NT2/D1 (cell line): ENCODE measurements around the gene CCSER2.

ENCODE experiments used
- DNase-seq: peaks from one replicate; pipeline ENCODE4 v3.0.0-alpha.2; 2011; ENCODE audit warnings: low read depth, low spot score
- H3K27me3 ChIP-seq: 2 replicates; pipeline ENCODE4 v1.6.0; 2011; ENCODE audit warnings: mild to moderate bottlenecking; ENCODE audit not compliant: insufficient read length, insufficient read depth
- H3K36me3 ChIP-seq: 2 replicates; pipeline ENCODE4 v1.6.1; 2011; ENCODE audit warnings: mild to moderate bottlenecking, low read length, mixed read lengths; ENCODE audit not compliant: insufficient read depth, insufficient read length
- H3K4me1 ChIP-seq: 2 replicates; pipeline ENCODE4 v1.5.1; 2011; ENCODE audit not compliant: insufficient read depth, insufficient read length
- H3K4me3 ChIP-seq: 2 replicates; pipeline ENCODE4 v1.5.1; 2011; ENCODE audit warnings: low read depth; ENCODE audit not compliant: insufficient read length
- H3K9ac ChIP-seq: 2 replicates; pipeline ENCODE4 v1.6.0; 2011; ENCODE audit warnings: low read depth; ENCODE audit not compliant: insufficient read length
- H3K9me3 ChIP-seq: 2 replicates; pipeline ENCODE4 v1.5.1; 2011; ENCODE audit warnings: mild to moderate bottlenecking, low read length; ENCODE audit not compliant: insufficient read depth
- SUZ12 ChIP-seq: IDR thresholded peaks from 2 replicates; pipeline ENCODE4 v1.6.1; 2011; ENCODE audit not compliant: insufficient read length, insufficient read depth; ENCODE audit errors: extremely low read depth
- YY1 ChIP-seq: IDR thresholded peaks from 2 replicates; pipeline ENCODE4 v1.6.1; 2011; ENCODE audit not compliant: insufficient read length, insufficient read depth
- ZNF274 ChIP-seq: IDR thresholded peaks from 2 replicates; pipeline ENCODE4 v1.6.1; 2011; ENCODE audit warnings: mild to moderate bottlenecking, low read depth, low read length

CCSER2 gene

DNA sequence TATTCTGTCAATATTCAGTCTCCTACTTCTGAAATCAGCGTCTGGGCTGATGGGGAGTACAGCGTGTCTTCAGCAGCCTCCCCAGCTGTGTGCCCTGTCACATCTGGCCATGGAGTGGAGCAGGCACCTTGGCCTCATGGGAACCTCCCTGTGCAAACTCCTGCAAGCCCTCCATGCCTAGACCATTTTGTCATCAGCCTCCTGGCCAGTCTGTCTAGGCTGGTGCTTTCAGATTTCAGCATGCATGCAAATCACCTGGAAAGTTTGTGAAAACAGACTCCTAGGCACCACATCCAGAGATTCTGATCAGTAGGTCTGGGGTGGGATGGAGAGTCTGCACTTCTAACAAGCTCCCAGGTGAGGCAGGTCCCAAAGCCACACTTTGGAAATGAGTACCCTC, 26.2 kb upstream of the CCSER2 start:
- TF ChIP-seq ZNF274 (no peak), YY1 (no peak), SUZ12 (no peak)
- peaks cover 3% of the 10 kb centered on the region for H3K4me1 ChIP-seq
- no peak overlapping the region for H3K9ac ChIP-seq
- H3K9me3 ChIP-seq = no peaks in the 10 kb centered on the region
- DNase-seq = no peak
- no peak overlapping the region for H3K4me3 ChIP-seq
- H3K36me3 ChIP-seq = no peaks in the 10 kb centered on the region
- H3K27me3 ChIP-seq = no peaks in the 10 kb centered on the region

DNA sequence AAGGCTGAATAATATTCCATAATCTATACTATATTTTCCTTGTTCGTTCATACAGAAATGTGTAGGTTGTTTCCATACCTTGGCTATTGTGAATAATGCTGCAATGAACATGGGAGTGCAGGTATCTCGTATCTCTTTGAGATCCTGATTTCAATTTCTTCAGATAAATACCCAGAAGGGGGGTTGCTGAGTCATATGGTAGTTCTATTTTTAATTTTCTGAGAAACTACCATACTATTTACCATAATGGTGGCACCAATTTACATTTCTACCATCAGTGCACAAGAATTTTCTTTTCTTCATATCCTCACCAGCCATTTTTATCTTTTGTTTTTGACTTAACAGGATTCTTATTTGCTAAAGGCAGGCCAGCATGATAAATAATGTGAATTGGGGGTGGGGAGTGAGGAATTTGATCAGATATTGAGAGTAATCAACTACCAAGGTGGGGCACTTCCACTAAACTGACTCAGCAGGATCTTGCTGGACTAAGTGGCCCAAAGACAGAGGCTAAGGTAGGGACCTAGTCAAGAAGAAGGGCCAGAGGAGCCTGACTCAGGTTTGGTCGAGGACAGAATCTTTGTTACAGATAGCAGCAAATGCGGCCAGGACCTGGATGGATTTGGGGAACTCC, 21.5 kb upstream of the CCSER2 start:
- Histone ChIP-seq H3K4me1 (peaks cover 8% of the 10 kb centered on the region), H3K9ac (no peak overlapping the region)

DNA sequence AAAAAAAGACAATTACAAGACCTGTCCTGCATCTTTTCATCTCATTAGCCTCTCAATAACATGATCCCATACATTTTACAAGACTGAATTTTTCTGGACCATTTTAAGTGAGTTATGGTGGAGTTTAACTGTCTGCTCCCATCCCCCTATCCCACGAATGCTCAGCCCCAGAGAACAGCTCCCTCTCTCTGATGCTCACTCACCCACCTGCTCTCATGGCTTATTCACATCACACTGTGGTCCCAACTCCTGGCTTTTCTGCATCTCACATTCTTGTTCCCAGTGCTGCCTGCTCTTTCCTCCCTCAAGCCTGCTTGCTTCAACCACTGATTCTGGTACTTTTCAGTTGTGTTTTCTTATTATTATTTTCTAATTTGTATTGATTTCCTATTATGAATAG, 20.4 kb upstream of the CCSER2 start:
- Histone ChIP-seq H3K4me1 (peaks cover 5% of the 10 kb centered on the region), H3K9me3 (peaks cover 9% of the 10 kb centered on the region; the same call in 1 of the 2 replicates), H3K27me3 (no peaks in the 10 kb centered on the region), H3K9ac (no peak overlapping the region), H3K36me3 (no peaks in the 10 kb centered on the region), H3K4me3 (no peak overlapping the region)
- no peak for TF ChIP-seq YY1
- DNase-seq = no peak

More for the DNA sequence above, 21.5 kb upstream of the CCSER2 start:
- DNase-seq = no peak
- 0 out of 2 replicates have a peak, but pooled peaks cover 3% of the 10 kb centered on the region for H3K9me3 ChIP-seq
- TF ChIP-seq SUZ12 = no peak
- no peak for TF ChIP-seq YY1
- no peak for TF ChIP-seq ZNF274
- no peaks in the 10 kb centered on the region for H3K36me3 ChIP-seq
- no peaks in the 10 kb centered on the region for H3K27me3 ChIP-seq
- no peak overlapping the region for H3K4me3 ChIP-seq

DNA sequence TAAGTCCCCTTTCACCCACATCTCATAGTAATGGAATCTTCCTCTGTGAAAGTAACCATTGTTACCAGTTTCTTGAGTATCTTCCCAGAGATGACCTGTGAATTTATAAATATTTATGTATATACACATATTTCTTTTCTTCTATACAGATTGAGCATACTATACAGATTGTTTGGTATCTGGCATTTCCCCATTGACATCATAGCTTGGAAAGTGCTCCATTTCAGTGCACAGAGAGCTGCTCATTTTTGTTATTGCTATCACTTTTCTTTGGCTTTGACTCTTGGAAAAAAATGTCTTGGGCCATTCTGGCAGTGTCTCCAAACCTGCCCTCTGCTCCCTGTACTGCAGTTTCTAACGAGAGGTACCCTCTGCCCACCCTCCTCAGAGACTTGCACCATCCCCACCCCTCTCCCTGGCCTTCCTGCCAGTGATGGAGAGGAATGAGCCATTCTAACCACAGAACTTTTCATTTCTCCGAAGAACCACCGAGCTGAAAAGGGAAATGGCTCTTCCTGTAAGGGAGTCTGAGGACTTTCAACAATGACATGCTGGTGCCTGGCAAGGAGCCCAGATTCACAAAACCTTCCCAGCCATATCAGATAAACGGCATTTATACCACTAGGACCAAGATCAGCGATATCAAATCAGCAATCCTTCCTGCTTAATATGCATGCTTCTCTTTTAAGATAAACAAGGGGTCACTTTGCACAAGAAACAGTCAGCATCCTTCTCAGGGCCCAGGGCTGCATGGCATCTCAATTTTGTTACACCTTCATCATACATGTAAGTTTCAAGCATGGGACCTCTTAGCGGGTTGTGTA, 19.7 kb upstream of the CCSER2 start:
- Histone ChIP-seq H3K9ac (no peak overlapping the region), H3K27me3 (no peaks in the 10 kb centered on the region), H3K36me3 (no peaks in the 10 kb centered on the region), H3K9me3 (peaks cover 12% of the 10 kb centered on the region; the same call in 1 of the 2 replicates), H3K4me3 (no peak overlapping the region), H3K4me1 (peaks cover 5% of the 10 kb centered on the region)
- no peak for TF ChIP-seq YY1
- TF ChIP-seq SUZ12 = no peak
- no peak for TF ChIP-seq ZNF274
- DNase-seq = no peak

DNA sequence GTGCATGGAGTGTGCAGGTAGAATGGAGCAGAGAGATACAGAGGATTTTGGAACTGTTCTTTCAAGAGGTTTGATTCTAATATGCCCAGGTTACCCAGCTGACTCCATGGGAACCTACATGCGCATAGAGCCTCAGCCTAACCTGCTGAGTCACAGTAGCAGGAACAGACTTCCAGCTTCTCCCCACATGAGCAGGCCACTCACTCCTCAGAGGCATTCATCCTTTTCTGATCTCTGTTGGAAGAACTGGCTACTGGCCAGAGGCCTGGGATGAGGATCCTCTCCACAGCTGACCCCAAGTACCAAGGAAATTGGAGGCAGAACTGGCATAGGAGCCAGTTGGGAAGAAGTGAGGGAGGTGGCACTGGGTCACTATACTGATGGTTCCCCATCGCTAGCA, 17.9 kb upstream of the CCSER2 start:
- DNase-seq = no peak
- Histone ChIP-seq H3K4me1 (peaks cover 8% of the 10 kb centered on the region), H3K4me3 (no peak overlapping the region), H3K9me3 (peaks cover 12% of the 10 kb centered on the region; the same call in 1 of the 2 replicates), H3K9ac (no peak overlapping the region), H3K27me3 (no peaks in the 10 kb centered on the region), H3K36me3 (no peaks in the 10 kb centered on the region)
- TF ChIP-seq SUZ12 (no peak), ZNF274 (no peak), YY1 (no peak)

DNA sequence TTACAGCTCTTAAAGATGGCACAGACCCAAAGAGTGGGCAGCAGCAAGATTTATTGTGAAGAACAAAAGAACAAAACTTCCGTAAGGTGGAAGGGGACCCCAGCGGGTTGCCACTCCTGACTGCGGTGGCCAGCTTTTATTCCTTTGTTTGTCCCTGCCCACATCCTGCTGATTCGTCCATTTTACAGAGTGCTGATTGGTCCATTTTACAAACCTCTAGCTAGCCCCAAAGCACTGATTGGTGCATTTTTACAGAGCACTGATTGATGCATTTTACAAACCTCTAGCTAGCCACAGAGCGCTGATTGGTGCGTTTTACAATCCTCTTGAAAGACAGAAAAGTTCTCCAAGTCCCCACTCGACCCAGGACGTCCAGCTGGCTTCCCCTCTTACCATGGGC, 16.8 kb upstream of the CCSER2 start:
- Histone ChIP-seq H3K36me3 (no peaks in the 10 kb centered on the region), H3K4me3 (no peak overlapping the region), H3K27me3 (no peaks in the 10 kb centered on the region), H3K4me1 (peaks cover 8% of the 10 kb centered on the region), H3K9ac (no peak overlapping the region), H3K9me3 (peaks cover 12% of the 10 kb centered on the region; the same call in 1 of the 2 replicates)
- no peak for DNase-seq
- no peak for TF ChIP-seq YY1
- TF ChIP-seq ZNF274 = no peak
- no peak for TF ChIP-seq SUZ12

DNA sequence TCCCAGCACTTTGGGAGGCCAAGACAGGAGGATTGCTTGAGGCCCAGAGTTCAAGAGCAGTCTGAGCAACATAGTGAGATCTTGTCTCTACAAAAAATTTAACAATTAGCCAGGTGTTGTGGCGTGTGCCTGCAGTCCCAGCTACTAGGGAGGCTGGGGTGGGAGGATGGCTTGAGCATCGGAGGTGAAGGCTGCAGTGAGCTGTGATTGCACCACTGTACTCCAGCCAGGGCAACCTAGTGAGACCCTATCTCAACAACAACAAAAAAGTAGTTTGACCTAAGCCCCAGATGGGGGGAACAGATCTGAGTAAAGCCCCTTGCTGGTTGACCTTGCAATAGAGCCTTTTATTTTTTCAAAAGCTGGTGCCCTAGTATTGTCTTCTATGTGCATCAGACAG, 15.6 kb upstream of the CCSER2 start:
- Histone ChIP-seq H3K27me3 (no peaks in the 10 kb centered on the region), H3K4me3 (no peak overlapping the region), H3K9ac (no peak overlapping the region), H3K9me3 (peaks cover 12% of the 10 kb centered on the region; the same call in 1 of the 2 replicates), H3K36me3 (no peaks in the 10 kb centered on the region), H3K4me1 (peaks cover 8% of the 10 kb centered on the region)
- DNase-seq = no peak
- TF ChIP-seq ZNF274 (no peak), SUZ12 (no peak), YY1 (no peak)
